Measurements from ENCODE around the gene RNF157.

GRCh38 chr17:76196675-76197074, 43.6 kb downstream of the RNF157 start:
- TF ChIP-seq CTCF (conservative IDR thresholded peaks at IDR 0.05; ENCODE audit: low read depth, low read length), result no peak
- no peak for TF ChIP-seq ELK1 (IDR thresholded peaks at IDR 0.05; ENCODE audit: borderline replicate concordance, low read depth, low read length)
- TF ChIP-seq RAD21 (IDR thresholded peaks at IDR 0.05; ENCODE audit: low read length), result no peak

Data from IMR-90 (cell line).